Measurements from ENCODE around the gene TCEAL4.
"Not testable (repeated sequence)": the region's sequence is repeated elsewhere in the genome, so short reads cannot be mapped to it uniquely, and the experiment has no call there.

The TCEAL4 gene

DNA sequence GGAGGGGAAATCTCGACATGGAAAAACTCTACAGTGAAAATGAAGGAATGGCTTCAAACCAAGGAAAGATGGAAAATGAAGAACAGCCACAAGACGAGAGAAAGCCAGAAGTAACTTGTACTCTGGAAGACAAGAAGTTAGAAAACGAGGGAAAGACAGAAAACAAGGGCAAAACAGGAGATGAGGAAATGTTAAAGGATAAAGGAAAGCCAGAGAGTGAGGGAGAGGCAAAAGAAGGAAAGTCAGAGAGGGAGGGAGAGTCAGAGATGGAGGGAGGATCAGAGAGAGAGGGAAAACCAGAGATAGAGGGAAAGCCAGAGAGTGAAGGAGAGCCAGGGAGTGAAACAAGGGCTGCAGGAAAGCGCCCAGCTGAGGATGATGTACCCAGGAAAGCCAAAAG, 1.3 kb downstream of the TCEAL4 start:
- DNase-seq (ENCODE audit: low read depth in 2 of 2, low spot score in 1 of 2), result no peak

DNA sequence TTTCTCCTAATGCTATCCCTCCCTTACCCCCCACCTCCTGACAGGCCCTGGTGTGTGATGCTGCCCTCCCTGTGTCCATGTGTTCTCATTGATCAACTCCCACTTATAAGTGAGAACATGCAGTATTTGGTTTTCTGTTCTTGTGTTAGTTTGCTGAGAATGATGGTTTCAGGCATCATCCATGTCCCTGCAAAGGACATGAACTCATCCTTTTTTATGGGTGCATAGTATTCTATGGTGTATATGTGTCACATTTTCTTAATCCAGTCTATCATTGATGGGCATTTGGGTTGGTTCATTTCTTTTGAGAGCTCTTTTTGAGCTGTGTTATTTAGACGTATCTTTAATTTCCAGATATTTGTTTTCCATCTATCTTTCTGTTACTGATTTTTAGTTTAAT, 7.0 kb downstream of the TCEAL4 start:
- not testable (repeated sequence) for DNase-seq (ENCODE audit: low read depth in 2 of 2, low spot score in 1 of 2)

DNA sequence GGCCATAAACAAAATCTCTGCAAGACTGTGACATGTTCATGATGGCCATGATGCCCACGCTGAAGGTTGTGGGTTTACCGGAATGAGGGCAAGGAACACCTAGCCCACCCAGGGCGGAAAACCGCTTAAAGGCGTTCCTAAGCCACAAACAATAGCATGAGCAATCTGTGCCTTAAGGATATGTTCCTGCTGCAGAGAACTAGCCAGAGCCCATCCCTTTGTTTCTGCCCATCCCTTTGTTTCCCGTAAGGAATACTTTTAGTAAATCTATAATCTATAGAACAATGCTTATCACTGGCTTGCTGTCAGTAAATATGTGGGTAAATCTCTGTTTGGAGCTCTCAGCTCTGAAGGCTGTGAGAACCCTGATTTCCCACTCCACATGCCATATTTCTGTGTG, 9.9 kb downstream of the TCEAL4 start:
- not testable (repeated sequence) for DNase-seq (ENCODE audit: low read depth in 2 of 2, low spot score in 1 of 2)

DNA sequence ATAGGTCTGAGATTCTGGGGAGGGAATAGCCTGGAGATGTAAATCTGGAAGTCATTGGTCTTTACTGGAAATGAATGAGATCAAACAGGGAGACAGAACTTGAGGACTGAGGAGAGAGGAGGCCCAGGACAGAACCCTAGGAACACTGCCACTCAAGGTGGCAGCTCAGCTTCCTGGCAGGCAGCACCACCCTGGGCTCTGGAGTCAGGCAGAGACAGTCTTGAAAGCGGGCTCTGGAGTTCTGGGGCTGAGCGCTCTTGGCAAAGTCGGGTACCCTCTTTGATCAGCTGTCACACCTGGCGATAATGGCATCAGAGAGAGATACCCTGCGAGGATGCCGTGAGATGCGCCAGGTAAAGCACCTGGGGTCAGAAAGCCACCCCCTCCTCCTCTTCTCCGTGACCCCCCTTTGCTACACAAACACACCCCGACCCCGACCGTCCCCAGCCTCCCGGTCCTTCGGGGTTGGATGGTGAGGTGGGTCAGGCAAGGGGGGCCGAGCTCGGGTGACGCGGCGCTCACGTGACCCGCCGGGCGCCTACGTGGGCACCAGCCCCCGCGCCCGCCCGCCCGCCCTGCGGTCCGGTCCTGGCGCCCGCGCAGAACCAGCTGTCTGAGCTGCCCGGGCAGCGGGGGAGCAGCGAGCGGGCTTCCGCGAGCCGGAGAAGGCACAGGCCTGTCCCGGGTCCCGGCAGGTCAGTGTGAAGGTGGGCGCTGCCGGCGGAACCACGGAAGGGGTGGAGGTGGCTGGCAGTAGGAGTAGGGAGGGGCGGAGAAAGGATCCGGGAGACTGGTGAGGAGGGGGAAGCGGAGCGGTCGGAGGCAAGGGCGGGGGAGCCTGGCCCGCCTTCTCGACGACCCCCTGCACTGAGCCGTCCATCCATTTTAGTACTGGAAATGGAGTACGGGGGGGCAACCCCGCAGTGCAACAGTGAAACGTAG, 22.3 kb downstream of the TCEAL4 start, which contains the start of gene TCEAL3:
TCEAL3 (plus strand) TSS at position 600 of the 942 bp plus-strand sequence. CDS start 1,102 bp downstream, outside the sequence.
- no peak for DNase-seq (ENCODE audit: low read depth in 2 of 2, low spot score in 1 of 2)

DNA sequence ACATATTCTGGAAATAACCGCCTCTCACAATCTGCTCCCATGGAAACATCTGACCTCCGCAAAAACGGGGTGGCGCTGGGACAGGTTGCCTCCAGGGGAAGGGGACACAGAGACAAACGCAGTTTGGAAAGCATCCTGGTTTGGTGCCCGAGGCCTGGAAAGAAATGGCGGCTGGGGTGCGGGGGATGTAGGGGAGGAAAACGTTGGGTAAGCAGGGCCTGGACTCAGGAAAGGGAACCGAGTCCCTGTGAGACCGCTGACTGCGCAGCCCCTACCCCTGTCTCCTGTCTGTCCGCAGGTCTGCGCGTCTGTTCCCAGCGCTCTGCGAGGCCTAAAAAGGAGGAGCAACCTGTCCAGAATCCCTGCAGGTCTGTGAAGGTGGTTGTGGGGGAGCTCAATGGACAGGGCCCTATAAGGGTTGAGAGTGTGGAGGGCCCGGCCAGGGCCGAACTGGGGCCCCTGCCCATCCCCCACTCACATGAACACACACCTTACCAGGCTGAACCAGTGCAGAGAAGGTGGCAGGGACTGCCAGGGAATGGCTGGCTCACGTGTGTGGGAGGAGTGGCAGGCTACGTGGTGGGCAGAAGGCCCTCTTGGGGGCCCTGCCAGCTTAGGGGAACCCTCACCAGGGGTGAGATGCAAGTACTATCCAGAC, 23.1 kb downstream of the TCEAL4 start:
- DNase-seq (ENCODE audit: low read depth in 2 of 2, low spot score in 1 of 2), result no peak

DNA sequence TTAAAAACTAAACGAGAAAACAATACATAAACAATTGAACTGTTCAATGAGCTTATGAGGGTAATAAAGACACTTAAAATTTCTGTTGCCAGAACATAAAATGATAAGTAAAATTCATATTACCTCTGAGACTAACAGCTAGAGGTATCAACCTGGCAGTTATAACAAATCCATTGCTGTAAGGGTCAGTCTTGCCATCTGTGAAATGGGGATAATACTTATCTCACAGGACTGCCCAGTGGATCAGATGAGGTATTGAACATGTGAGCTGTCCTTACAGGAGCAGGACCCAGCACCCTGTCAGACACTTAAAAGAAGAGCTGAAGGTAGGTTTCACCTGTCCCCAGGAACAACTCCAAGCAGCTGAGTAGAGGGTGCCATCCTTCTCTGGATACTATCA, 25.0 kb downstream of the TCEAL4 start:
- DNase-seq (ENCODE audit: low read depth in 2 of 2, low spot score in 1 of 2), result no peak

DNA sequence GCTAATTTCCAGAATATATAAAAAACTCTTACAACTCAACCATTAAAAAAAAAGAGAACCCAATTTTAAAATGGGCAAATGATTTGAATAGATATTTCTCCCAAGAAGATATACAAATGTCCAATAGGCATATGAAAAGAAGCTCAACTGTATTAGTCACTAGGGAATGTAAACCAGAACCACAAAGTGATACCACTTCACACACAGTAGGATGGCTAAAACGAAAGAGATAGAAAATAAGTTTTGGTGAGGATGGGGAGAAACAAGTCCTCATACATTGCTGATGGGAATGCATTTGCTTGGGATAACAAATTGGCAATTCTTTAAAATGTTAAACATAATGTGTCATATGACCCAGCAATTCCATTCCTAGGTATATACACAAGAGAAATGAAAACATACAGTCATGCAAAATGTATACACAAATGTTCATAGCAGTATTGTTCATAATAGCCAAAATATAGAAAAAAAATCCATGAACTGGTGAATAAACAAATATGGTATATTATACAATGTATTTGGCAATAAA, 28.1 kb downstream of the TCEAL4 start:
- no peak for DNase-seq (ENCODE audit: low read depth in 2 of 2, low spot score in 1 of 2)

DNA sequence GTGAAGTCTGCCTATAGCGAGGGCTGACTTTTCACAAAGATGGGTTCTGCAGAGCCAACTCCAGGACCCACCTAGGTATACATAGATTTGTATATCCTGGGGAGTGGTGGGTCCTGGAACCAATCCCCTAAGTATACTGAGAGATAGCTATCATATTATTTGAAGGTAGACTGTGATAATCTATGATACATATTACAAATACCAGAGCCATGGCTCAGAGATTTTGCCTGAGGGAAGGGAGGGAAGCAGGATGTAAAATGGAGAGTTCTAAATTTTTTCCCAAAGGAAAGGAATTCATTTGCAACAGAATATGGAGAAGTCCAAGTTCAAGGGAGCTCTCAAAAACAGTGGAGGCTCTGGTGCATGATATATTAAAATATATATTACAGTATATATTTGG, 29.7 kb downstream of the TCEAL4 start:
- DNase-seq (ENCODE audit: low read depth in 2 of 2, low spot score in 1 of 2), result no peak

DNA sequence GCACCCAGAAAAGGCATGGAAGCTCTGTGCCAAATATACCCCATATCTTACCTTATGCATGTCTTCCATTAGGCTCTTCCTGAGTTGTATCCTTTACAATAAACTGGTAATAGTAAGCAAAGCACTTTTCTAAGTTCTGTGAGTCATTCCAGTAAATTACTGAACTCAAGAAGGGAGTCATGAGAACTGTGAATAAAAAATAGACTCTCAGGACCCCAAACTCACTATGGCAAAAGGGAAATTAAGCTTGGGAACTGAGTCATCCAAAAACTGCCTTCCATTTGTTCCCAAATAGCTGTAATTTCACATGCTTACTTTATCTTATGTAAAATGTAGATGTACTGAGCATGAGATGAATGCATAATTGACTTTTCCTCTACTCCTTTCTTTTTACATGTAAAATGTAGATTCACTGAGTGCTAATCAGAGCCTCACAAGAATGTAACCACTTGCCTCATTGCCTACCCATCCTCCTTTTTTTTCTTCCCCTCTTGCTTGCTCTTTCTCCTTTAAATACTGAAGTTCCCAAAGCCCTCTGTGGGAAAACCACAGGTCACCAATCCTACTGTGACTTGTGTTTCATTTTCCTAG, 30.6 kb downstream of the TCEAL4 start:
- no peak for DNase-seq (ENCODE audit: low read depth in 2 of 2, low spot score in 1 of 2)

DNA sequence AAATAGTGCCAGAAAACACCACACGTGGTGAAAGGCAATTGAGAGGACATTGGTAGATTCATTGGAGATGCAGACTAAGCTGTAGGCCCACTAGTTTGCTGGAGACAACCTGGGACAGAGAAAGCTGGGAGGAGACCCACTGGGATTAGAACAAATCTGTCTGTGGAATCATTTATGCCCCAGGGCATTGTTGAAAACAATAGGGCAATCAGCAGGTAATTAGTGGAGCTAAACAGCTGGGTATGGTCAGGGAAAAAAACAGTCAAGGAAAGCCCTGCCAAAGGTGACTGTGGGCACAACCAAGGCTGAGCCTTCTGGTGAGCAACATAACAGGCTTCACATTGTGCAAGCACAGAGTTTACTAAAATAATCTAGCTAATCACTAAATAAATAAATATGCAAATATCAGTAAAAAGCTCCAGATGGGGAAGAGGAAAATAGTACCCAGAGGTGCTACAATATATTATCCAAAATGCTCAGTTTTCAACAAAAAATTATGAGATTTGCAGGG, 31.4 kb downstream of the TCEAL4 start:
- no peak for DNase-seq (ENCODE audit: low read depth in 2 of 2, low spot score in 1 of 2)

DNA sequence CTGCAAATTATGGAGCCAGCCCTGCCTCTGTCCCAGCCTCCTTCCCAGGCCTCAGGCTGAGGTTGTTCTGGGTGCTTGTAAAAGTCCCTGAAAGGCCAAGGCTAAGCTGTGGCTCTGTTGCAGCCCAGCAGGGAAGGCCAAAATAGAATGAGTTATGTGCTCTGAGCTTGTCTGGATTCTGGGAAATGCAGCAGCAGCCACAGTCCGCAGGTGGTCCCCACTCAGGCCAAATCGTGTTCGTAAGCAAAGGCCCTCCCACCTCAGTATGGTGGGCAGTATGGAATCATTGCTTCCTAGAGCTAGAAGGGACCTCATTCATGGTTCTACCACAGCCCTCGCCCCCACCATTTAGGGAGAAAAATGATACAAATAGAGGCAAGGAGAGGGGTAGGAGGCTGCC, 38.8 kb downstream of the TCEAL4 start:
- DNase-seq (ENCODE audit: low read depth in 2 of 2, low spot score in 1 of 2), result no peak

DNA sequence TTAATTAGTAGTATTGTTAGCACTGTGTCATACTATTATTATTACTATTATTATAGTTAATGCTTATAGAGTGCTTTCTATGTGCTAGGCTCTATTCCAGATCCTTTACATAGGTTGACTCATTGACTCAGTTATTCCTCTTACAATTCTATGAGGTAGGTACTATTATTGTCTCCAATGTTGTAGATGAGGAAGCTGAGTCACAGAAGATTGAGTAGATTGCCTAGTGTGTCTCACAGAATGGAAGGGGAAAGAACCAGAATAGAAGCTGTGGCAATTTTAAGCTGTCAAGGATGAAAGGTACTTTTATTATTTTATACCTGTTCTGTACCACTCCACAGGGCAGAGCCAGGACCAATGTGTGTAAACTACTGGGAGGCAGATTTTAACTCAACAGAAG, 41.5 kb downstream of the TCEAL4 start:
- no peak for DNase-seq (ENCODE audit: low read depth in 2 of 2, low spot score in 1 of 2)

DNA sequence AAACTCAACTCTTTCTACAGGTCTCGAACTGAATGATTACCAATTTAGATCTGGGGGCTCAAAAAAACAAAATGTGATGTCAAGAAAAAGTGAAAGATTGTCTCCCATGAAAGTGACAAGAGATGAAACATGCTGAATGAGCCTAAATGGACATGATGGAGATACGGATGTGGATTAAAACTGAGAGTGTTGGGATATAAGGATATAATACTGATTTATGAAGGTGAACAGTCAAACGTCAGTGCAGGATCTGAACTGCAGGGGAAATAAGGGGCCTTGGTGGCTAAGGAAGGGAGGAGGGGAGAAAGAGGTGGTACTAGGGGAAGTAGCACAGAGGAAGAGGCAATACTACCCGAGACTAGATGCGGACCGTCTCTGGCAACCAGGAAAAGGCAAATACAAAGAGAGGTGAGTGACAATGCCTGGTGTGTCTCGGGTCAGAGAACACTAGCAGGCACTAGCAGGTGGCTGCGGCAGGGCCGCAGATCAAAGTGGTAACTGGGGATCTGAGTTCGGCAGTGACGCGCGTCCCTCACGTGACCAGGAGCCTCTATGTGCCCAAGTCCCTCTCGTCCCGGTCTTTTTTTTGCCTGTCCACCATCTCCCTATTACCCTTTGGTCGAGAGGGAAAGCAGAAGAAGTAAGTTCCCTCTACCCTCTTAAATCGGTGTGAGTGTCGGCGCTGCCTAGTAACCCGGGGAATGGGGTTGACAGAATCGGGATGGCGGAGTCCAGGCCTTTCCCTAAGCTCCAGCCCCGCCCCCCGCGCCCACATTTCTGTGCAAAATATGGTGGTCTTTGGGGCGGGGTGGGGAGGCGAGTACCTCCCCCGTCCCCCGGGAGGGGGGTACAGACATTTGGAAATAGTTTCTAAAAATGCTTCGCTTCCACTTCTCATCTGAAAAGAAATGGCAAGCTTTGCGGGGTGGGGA, 43.3 kb downstream of the TCEAL4 start, which contains the start of gene TCEAL1:
TCEAL1 (plus strand) TSS at position 590 of the 932 bp plus-strand sequence. CDS start 942 bp downstream, outside the sequence.
- DNase-seq (ENCODE audit: low read depth in 2 of 2, low spot score in 1 of 2), result no peak

DNA sequence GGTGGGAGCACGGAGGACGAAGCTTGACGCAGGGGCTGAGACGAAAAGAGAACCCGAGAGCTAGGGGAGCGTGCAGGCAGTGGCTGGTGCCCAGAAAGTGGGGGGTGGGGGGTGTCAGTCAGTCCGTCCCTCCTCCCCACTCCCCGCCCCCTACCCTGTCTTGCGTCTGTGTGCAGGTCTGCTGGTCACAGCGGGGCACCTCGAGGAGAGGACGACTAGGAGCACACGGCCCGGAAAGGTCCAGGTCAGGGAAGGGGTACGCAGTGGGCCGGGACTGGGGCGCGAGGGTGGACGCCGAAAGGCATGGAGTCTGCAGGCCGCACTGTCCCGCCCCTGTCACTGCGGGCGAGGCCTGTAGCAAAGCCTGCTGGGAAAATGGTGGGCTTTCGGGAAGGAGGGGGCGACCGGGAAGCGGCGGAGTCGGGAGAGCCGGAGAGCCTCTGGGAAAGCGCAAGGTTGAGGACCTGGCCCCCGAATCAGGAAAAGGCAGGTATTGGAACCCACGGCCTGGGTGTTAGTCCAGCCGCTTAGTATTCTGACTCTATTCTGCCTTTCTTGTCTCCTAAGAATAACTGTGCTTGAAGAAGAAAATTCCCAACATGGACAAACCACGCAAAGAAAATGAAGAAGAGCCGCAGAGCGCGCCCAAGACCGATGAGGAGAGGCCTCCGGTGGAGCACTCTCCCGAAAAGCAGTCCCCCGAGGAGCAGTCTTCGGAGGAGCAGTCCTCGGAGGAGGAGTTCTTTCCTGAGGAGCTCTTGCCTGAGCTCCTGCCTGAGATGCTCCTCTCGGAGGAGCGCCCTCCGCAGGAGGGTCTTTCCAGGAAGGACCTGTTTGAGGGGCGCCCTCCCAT, 44.2 kb downstream of the TCEAL4 start:
- DNase-seq (ENCODE audit: low read depth in 2 of 2, low spot score in 1 of 2), result no peak

DNA sequence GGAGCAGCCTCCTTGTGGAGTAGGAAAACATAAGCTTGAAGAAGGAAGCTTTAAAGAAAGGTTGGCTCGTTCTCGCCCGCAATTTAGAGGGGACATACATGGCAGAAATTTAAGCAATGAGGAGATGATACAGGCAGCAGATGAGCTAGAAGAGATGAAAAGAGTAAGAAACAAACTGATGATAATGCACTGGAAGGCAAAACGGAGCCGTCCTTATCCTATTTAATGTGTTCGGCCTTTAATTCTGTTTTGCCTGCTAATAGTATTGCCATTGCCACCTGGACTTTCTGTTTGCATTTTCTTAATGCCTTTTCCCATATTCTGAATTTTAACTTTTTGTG, 44.8 kb downstream of the TCEAL4 start:
- DNase-seq (ENCODE audit: low read depth in 2 of 2, low spot score in 1 of 2), result no peak

DNA sequence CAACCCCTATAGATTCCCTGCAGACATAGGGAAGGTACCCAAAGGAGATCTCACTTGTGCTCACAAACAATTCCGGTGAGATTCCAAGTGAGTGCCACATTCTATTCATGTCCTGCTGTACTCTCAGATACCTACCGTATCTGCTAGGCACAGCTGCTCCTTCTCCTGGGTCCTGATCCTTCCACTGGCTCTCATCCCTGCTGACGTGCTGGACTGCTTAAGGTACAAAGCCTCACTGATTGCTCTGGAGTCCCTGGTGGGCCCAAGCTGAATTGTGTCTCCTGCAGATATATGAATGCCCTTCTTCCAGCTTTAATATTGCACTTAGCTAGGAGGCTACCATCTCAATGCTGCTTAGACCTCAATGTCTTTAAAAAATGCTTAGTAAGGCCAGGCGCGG, 45.8 kb downstream of the TCEAL4 start:
- no peak for DNase-seq (ENCODE audit: low read depth in 2 of 2, low spot score in 1 of 2)

DNA sequence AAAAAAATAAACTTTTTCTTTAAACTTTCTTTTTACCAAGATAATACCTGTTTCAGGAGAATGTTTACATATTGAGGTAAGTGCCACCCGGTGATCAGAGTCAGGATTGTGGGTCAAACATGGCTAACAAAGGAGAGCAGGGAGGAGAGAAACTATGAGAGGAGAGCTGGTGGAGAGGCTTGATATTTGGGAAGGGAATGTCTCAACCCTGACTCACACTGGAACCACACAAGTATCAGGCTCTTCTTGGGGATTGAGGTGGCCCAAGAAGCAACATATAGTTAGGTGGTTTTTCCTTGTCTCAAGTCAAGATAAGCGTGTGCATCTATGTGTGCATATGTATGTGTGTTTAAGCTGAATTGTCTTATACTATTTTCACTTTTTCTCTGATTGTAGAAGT, 50.1 kb downstream of the TCEAL4 start:
- DNase-seq (ENCODE audit: low read depth in 2 of 2, low spot score in 1 of 2), result no peak

Measured in stimulated activated CD8-positive, alpha-beta memory T cell treated with anti-CD3 and anti-CD28 coated beads, Interleukin-4, amount 100 ng/mL, for 4 hours (primary cell).